ENCODE measurements around the gene KCNG2.

DNA sequence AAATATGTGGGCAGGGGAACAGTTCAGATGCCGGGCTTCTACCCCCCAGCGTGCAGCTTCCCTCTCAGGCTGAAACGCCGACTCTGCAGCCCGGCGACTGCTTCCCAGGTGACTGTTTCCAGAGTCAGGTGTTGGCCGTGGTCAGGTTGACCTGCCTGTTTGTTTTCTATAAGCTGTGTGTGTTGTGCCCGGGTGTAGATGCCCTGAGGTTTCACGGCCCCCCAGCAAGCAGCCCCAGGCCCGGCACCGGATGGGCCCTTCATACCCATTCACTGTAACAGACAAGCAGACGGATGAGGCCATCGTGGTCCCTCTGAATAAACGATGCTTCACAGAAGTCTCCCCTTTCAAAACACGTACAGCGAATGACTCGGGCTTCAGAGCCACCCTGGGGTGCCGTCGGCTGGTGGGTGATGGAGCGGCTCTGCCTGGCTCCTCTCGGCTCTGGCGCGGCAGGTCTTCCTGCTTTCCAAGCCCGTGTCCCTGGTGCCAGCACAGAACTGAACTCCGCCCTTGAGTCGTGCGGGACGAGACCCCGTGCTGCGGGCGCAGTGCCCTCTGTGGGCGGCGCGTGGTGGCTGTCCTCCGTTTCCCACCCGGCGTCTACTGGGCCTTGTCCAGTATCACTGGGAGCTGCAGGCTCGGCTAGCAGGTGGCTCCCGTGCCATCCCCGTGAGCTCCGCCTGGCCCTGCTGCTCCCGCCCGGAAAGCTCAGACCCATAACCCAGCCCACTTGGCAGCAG lies 15.0 kb upstream of the KCNG2 start:
- TF ChIP-seq, protein P1, sequence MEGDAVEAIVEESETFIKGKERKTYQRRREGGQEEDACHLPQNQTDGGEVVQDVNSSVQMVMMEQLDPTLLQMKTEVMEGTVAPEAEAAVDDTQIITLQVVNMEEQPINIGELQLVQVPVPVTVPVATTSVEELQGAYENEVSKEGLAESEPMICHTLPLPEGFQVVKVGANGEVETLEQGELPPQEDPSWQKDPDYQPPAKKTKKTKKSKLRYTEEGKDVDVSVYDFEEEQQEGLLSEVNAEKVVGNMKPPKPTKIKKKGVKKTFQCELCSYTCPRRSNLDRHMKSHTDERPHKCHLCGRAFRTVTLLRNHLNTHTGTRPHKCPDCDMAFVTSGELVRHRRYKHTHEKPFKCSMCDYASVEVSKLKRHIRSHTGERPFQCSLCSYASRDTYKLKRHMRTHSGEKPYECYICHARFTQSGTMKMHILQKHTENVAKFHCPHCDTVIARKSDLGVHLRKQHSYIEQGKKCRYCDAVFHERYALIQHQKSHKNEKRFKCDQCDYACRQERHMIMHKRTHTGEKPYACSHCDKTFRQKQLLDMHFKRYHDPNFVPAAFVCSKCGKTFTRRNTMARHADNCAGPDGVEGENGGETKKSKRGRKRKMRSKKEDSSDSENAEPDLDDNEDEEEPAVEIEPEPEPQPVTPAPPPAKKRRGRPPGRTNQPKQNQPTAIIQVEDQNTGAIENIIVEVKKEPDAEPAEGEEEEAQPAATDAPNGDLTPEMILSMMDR (IDR thresholded peaks at IDR 0.05), result no peak
- TF ChIP-seq EZH2 (IDR thresholded peaks at IDR 0.05), result no peak

Measured in neural progenitor cell (in vitro differentiated cells).